Fibroblast of skin of back (primary cell): ENCODE measurements around the gene KCNK7.

Experiments used
- DNase-seq: peaks from one replicate; pipeline ENCODE4 v3.0.0-alpha.2; 2013

The KCNK7 gene

GRCh38 chr11:65625628-65626342 lies 30.2 kb upstream of the KCNK7 start:
- peak; percentile 34 for DNase-seq

GRCh38 chr11:65624931-65625627 lies 29.5 kb upstream of the KCNK7 start:
- no peak for DNase-seq

- DNase-seq, result no peak
These were observed 28.4 kb upstream of the KCNK7 start for GRCh38 chr11:65623852-65624616.

GRCh38 chr11:65623177-65623576 lies 27.6 kb upstream of the KCNK7 start:
- DNase-seq, result no peak

GRCh38 chr11:65622011-65622410 lies 26.4 kb upstream of the KCNK7 start:
- no peak for DNase-seq

- no peak for DNase-seq
These were observed 25.9 kb upstream of the KCNK7 start for GRCh38 chr11:65621460-65621859.

DNA sequence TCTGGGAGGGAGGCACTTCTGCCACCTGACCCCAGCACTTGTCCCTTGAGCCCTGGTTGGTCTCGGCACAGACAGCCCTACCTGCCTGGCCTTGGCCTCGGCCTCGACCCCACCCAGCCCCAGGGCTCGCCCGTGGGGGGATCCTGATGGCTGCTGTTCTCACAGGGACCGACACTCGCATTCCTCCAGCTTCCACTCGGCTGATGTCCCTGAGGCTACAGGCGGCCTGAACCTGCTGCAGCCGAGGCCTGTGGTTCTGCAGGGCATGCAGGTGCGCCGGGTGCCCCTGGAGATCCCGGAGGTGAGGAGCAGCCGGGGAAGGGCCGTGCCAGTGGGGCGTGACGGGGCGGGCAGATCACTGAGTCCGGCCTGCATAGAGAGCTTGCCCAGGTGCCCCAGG lies 25.1 kb upstream of the KCNK7 start:
- no peak for DNase-seq

DNA sequence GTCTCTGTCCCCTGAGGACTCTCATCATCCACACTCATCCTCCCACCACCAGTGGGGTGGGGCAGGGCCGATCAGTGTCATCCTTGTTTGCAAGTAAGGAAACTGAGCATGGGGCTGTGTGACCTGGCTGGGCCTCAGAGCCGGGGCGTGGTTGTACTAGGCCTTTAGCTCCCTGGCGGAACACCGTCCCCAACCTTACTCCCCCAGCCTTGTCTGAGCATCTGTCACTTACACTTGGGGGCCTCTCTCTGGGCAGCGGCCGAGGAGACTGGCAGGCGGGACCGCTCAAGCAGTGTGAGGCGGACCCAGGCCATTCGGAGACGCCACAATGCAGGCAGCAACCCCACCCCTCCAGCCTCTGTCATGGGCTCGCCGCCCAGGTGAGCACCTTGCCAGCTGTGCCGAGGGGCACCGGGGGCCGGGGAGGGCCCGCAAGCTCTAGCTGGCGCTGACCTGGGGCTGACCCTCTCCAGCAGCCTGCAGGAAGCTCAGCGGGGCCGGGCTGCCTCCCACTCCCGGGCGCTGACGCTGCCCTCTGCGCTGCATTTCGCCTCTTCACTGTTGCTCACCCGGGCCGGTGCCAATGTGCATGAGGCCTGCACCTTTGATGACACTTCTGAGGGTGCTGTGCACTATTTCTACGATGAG lies 23.8 kb upstream of the KCNK7 start:
- DNase-seq, result no peak

- no peak for DNase-seq
These were observed 23.2 kb upstream of the KCNK7 start for GRCh38 chr11:65618763-65619162.

DNA sequence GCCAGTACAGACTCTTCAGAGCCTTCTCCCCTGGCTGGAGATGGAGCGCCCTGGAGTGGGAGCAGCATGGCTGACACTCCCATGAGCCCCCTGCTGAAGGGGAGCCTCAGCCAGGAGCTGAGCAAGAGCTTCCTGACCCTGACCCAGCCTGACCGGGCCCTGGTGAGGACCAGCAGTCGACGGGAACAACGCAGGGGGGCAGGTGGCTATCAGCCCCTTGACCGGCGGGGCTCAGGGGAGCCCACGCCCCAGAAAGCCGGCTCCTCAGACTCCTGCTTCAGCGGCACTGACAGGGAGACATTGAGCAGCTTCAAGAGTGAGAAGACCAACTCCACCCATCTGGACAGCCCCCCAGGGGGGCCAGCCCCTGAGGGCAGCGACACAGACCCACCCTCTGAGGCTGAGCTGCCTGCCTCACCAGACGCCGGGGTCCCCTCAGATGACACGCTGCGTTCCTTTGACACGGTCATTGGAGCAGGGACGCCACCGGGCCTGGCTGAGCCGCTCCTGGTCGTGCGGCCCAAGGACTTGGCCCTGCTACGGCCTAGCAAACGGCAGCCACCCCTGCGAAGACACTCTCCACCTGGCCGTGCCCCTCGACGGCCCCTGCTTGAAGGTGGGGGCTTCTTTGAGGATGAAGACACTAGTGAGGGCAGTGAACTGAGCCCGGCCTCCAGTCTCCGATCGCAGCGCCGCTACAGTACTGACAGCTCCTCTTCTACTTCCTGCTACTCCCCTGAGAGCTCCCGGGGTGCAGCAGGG lies 22.6 kb upstream of the KCNK7 start:
- DNase-seq, result no peak

DNA sequence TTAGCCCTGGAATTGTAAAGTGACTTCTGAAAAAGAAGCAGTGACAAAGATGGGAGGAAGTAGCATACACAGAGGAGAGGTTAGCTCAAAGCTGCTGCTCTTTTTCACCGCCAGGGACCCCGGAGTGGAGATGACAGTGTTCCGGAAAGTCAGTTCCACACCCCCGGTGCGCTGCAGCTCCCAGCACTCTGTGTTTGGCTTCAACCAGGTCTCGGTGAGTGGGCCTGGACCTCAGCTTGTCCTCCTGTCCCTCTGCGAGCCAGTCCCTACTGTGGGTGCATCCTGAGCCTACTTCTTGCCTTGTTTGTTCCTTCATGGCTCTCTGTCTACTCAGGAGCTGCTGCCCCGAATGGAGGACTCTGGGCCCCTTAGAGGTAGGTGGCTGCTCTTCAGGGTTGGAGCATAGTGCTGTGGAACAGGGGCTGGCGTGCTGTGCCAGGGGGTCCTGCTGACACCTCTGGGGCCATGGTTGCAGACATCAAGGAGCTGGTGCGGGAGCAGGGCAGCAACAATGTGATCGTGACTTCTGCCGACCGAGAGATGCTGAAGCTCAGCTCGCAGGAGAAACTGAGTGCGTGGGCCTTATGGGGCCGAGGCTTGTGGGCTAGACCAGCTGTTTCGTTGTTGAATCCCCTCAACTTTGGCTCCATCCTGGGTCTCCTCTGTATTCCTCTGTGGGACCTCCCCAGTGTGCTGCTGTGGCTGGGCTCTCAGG lies 21.7 kb upstream of the KCNK7 start:
- DNase-seq, result no peak

- no peak for DNase-seq
These were observed 21.0 kb upstream of the KCNK7 start for GRCh38 chr11:65616575-65617001.

DNA sequence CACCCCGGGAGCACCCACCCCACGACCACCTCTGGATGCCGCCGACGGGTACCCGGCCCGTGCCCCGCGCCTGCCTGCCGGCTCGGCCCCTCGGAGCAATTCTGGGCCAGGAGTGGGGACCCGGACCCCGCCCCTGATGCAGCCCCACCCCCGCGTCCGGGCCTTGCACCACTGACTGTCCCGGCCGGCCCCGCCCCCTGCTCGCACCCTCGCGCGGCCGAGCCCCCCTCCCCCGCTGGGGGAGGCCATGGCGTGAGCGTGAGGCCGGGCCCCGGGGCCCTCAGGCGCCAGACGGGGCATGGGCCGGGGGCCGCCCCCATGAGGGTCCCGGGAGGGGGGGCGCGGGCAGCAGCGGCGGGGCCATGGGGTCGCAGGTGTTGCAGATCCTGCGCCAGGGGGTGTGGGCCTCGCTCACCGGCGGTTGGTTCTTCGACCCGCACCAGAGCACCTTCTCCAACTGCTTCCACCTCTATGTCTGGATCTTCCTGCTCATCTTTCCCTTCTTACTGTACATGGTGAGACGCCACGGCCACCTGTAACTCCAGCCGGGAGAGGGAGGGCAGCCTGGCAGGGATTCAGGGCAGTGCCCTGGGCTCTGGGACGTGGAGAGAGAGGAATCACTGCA lies 20.5 kb upstream of the KCNK7 start:
- peak; percentile 22 for DNase-seq

DNA sequence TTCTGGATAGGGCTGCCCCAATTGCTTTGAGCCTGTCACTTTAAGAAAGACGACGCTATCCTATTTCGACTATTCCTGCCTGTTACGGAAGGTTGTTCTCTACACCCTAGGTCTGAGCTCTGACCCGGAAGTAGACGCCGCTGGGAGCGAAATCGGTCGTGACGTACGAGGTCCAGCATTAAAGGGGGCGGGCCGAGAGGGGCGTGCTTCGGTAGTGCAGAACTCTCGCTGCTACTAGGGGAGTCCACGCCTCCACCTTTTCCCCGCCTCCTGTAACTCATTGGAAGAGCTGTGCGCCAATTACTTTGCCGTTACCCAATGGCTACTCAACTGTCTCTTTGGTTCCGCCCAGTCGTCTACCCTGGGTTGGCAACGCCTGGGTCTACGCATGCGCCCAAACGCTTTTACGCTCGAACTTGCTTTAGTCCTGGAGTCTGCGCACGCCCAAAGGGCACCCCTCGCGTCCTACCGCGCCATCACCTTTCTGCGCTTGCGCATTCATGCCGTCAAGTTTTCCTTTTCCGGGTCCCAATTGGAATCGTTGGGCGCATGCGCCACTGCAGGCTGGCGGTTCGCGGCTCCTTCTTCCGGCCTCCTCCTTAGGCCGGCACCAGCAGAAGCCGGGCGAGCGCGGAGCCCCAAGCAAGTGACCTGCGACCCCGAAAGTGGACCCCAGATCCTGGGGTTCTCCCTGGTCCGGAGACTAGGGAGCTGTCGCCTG lies 19.8 kb upstream of the KCNK7 start, which contains the start of gene PCNX3:
PCNX3 (plus strand) TSS at position 548 of the 721 bp plus-strand sequence. CDS start 536 bp downstream, outside the sequence.
- DNase-seq, result peak; percentile 100

DNA sequence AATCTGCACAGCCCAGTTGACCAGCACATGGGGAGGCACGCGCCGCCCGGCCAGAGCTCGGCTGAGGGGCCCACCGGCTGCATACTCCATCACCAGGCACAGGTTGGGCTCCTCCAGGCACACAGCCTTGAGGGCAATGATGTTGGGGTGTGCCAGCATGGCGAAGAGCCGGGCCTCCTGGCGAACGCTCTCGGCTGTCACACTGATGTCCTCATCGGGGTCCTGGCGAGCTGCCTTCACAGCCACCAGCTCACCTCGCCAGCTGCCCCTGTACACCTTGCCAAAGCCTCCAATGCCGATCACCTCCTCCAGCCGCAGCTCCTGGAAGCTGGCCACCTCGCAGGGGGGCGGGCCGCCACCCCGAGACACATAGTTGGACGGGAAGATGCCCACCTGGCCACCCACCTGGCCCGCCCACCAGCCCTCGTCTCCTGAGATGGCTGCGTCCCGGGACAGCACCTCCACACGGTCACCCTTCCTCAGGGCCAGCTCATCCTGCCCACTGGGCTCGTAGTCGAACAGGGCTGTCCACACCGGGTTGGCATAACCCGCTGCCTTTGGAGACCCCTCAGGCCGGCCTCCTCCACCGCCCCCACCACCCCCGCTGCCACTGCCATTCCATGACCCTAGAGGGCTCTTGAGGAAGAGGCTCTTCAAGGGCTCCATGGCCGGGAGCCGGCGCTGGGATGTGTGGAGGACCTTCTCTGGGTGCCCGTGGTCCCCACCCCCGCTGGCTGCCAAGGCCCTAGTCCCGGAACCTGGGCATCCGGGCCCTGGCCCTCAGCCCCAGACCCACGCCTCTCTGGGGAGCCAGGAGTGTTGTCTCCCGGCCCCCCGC lies 17.7 kb upstream of the KCNK7 start:
- DNase-seq, result no peak

DNA sequence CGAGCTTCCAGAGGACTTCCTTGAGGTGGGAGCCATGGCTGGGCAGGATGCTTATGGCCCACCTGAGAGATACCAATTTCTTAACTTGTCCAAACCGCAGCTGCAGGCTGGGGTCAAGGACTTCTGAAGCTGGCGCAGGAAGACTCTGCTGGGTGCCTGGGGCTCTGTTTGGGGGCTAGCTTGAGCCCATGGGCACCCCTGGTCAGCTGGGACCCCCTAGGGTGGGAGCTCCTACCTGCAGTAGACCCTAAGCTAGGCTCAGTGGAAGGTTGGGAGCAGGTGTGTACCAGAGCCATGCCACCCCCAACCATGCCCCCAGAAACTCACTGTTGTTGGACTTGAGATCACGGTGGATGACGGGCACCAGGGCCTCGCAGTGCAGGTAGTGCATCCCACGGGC lies 17.1 kb upstream of the KCNK7 start:
- DNase-seq, result no peak

DNA sequence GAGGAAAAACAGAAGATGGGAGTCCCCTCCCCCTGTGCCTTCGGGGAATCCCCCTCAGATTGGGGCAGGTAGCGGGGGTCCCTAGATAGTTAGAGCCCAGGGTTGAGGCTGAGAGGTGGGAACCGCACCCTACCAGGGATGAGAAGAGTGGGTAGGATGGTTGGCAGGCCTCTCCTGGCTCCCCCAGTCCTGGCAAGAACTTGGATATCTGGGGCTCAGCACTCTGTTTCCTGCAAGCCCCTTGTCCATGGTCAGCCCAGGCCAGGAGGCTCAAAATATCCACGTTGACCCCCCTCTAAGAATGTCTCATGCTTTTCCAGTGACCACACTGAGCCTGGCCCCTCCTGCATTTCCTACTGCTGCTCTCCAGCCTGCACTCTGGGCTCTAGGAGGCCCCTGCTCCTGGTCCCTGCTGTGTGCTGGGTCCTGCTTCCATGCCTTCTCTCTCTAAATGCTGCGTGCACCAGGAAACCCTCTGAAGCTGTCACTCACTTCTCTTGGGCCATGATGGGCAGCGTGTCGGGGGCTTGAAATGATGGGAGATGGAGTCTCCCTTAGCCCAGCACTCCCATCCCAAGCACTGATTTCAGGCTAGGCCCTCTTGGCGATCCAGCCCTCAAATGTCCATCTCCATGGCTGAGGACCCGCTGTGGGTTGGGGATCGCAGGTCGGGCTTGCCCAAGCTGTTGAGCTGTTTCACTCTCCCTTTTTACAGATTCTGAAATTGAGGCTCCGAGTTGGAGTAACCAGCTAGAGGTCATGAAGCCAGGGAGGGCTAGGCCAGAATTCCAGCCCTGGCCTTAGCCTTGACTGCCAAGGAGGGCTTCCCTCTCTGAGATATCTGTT lies 16.4 kb upstream of the KCNK7 start:
- DNase-seq, result peak; percentile 33

- DNase-seq, result no peak
These were observed 15.6 kb upstream of the KCNK7 start for GRCh38 chr11:65611028-65611757.
